HEK293 (cell line): ENCODE data around the gene HNRNPM.
A peak's percentile ranks its signal among the peaks of the same experiment; 100 is the strongest.

Experiments
- CTCF ChIA-PET: fragments of 350-600 bp; formaldehyde crosslinking; extraction: SDS; loops from one replicate; lab custom pipeline; 2021; ENCODE audit warnings: antibody characterized with exemption; lab: Yijun Ruan, JAX
- POLR2A ChIA-PET: fragments of 300-600 bp; formaldehyde crosslinking; extraction: SDS; loops from one replicate; lab custom pipeline; 2020; ENCODE audit warnings: antibody characterized with exemption, inconsistent platforms; lab: Yijun Ruan, JAX
- H3K27ac ChIP-seq: fragments of 200-500 bp; sonication (Bioruptor generic); 2 replicates; pipeline ENCODE4 v1.5.1; 2014; ENCODE audit warnings: low read depth, low read length, control low read depth, inconsistent platforms; ENCODE audit errors: extremely low read depth
- H3K36me3 ChIP-seq, 2 experiments: fragments of 200-500 bp in 1 of 2; sonication (Bioruptor generic) in 1 of 2; 1 replicate in 1 of 2; 2 replicates in 1 of 2; pipeline ENCODE4 v1.5.1; 2014 to 2017; ENCODE audit warnings: inconsistent platforms in 2 of 2, low read length in 2 of 2; ENCODE audit not compliant: control insufficient read depth in 2 of 2, insufficient read depth in 1 of 2
- H3K4me1 ChIP-seq: fragments of 200-500 bp; sonication (Bioruptor generic); 2 replicates; pipeline ENCODE4 v1.5.1; 2014; ENCODE audit warnings: mild to moderate bottlenecking, low read length, inconsistent platforms; ENCODE audit not compliant: control insufficient read depth, insufficient read depth
- H3K4me3 ChIP-seq: 2 replicates; pipeline ENCODE4 v1.5.1; 2011; ENCODE audit warnings: low read depth, mild to moderate bottlenecking, control low read depth, low read length, moderate library complexity
- H3K9me3 ChIP-seq: fragments of 200-500 bp; sonication (Bioruptor generic); 2 replicates; pipeline ENCODE4 v1.5.1; 2014; ENCODE audit warnings: low read depth, low read length, inconsistent platforms; ENCODE audit not compliant: control insufficient read depth, insufficient read depth
- OSR2 ChIP-seq: fragments of 450-650 bp; formaldehyde crosslinking; IDR thresholded peaks from 2 replicates; pipeline ENCODE4 v1.5.1; 2016; ENCODE audit warnings: missing biosample characterization, missing genetic modification characterization
- SP3 ChIP-seq: fragments of 450-650 bp; formaldehyde crosslinking; IDR thresholded peaks from 2 replicates; pipeline ENCODE4 v1.5.1; 2016; ENCODE audit warnings: missing biosample characterization, missing genetic modification characterization
- SP7 ChIP-seq: fragments of 450-650 bp; formaldehyde crosslinking; IDR thresholded peaks from 2 replicates; pipeline ENCODE4 v1.5.1; 2016; ENCODE audit warnings: missing biosample characterization, missing genetic modification characterization
- TRIM28 ChIP-seq: IDR thresholded peaks from 2 replicates; pipeline ENCODE4 v1.6.1; 2011; ENCODE audit warnings: low read length, control low read depth, borderline replicate concordance
- ZBTB17 ChIP-seq: fragments of 450-650 bp; formaldehyde crosslinking; IDR thresholded peaks from 2 replicates; pipeline ENCODE4 v1.5.1; 2016; ENCODE audit warnings: missing biosample characterization, missing genetic modification characterization
- ZNF10 ChIP-seq: fragments of 450-650 bp; formaldehyde crosslinking; IDR thresholded peaks from 2 replicates; pipeline ENCODE4 v1.5.1; 2017; ENCODE audit warnings: missing biosample characterization, missing genetic modification characterization
- ZNF2 ChIP-seq: fragments of 450-650 bp; formaldehyde crosslinking; IDR thresholded peaks from 2 replicates; pipeline ENCODE4 v1.5.1; 2016; ENCODE audit warnings: missing biosample characterization, missing genetic modification characterization
- ZNF221 ChIP-seq: fragments of 450-650 bp; formaldehyde crosslinking; IDR thresholded peaks from 2 replicates; pipeline ENCODE4 v1.5.1; 2017; ENCODE audit warnings: missing biosample characterization, missing genetic modification characterization, borderline replicate concordance
- ZNF426 ChIP-seq: fragments of 450-650 bp; formaldehyde crosslinking; IDR thresholded peaks from 2 replicates; pipeline ENCODE4 v1.5.1; 2017; ENCODE audit warnings: missing biosample characterization, missing genetic modification characterization, mild to moderate bottlenecking, inconsistent platforms, moderate library complexity
- ZNF558 ChIP-seq: fragments of 450-650 bp; formaldehyde crosslinking; IDR thresholded peaks from 2 replicates; pipeline ENCODE4 v1.5.1; 2016; ENCODE audit warnings: missing biosample characterization, missing genetic modification characterization
- ZNF610 ChIP-seq: fragments of 450-650 bp; formaldehyde crosslinking; IDR thresholded peaks from 2 replicates; pipeline ENCODE4 v1.5.1; 2016; ENCODE audit warnings: missing biosample characterization, missing genetic modification characterization, borderline replicate concordance
- ZNF654 ChIP-seq: fragments of 450-650 bp; formaldehyde crosslinking; IDR thresholded peaks from 2 replicates; pipeline ENCODE4 v1.5.1; 2016; ENCODE audit warnings: low read depth, missing biosample characterization, missing genetic modification characterization
- TF ChIP-seq, protein P1 (sequence below): fragments of 450-650 bp; formaldehyde crosslinking; IDR thresholded peaks from 2 replicates; pipeline ENCODE4 v1.5.1; 2016; ENCODE audit warnings: missing biosample characterization, missing genetic modification characterization
- TF ChIP-seq, protein P2 (sequence below): fragments of 450-650 bp; formaldehyde crosslinking; IDR thresholded peaks from 2 replicates; pipeline ENCODE4 v1.5.1; 2017; ENCODE audit warnings: missing biosample characterization, missing genetic modification characterization
- TF ChIP-seq, protein P3 (sequence below): fragments of 450-650 bp; formaldehyde crosslinking; IDR thresholded peaks from 2 replicates; pipeline ENCODE4 v1.5.1; 2016; ENCODE audit warnings: missing biosample characterization, missing genetic modification characterization
- TF ChIP-seq, protein P4 (sequence below): fragments of 450-650 bp; formaldehyde crosslinking; optimal IDR thresholded peaks from 2 replicates; pipeline ENCODE3; 2016; ENCODE audit warnings: missing biosample characterization, mild to moderate bottlenecking, missing genetic modification characterization

Gene HNRNPM

DNA sequence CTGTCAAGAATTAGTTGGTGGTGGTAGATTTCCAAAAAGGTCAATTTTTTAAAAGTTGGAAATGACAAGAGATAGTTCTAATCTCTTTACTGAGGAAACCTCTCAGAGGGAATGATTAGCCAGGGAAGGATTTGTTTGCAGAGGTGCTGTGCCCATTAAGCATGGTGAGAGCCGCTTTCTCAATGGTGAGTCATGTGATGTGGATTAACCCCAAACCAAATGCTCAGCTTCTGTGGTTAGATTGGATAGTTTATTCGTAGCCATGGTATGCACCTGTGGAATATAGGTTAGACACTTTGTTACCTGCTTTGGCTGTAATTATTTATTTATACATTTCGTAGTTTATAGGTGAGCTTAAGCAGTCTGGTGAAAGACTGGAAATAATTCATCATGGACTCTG, 7.1 kb downstream of the HNRNPM start (continued):
- TF ChIP-seq OSR2 (tag by site-specific recombination), result peak; percentile 63
- TF ChIP-seq ZNF2 (tag by site-specific recombination), result peak; percentile 94
- TF ChIP-seq, protein P1, sequence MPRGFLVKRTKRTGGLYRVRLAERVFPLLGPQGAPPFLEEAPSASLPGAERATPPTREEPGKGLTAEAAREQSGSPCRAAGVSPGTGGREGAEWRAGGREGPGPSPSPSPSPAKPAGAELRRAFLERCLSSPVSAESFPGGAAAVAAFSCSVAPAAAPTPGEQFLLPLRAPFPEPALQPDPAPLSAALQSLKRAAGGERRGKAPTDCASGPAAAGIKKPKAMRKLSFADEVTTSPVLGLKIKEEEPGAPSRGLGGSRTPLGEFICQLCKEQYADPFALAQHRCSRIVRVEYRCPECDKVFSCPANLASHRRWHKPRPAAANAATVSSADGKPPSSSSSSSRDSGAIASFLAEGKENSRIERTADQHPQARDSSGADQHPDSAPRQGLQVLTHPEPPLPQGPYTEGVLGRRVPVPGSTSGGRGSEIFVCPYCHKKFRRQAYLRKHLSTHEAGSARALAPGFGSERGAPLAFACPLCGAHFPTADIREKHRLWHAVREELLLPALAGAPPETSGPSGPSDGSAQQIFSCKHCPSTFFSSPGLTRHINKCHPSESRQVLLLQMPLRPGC, result 0 out of 2 replicates have a peak, but pooled peaks have one; percentile 22

DNA sequence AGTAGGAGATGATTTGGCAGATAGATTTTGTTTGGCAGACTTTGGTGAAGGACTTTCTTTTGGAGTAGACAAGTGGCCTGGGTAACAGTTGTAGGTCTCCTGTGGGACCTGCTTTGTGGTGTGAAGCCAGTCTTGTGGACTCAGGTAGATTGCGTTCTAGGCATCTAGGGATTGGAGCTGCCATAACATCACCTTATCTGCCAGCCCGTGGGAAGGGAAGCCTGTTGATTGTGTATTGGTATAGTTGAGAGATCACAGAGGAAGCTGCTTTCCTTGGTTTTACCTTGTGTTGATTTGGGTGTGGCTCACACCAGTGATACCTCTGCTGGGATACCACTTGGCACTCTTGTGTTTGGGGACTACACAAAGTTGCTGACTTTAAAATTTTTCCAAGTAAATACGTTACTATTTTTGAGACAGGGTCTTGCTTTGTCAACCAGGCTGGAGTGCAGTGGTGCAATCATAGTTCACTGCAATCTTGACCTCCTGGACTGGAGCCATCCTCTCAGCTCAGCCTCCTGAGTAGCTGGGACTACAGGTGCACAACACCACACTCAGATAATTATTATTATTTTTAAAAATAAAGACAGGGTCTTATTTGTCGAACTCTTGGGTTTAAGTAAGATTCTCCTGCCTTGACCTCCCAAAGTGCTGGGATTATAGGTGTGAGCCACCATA, 7.8 kb downstream of the HNRNPM start:
- peaks cover 23 to 59% of the 10 kb centered on the region in 2 experiments for H3K36me3 ChIP-seq
- TF ChIP-seq ZNF558, result no peak
- TF ChIP-seq ZNF610 (tag by site-specific recombination), result no peak
- TF ChIP-seq ZNF10 (tag by site-specific recombination), result no peak
- TF ChIP-seq ZNF654, result no peak
- no peak for TF ChIP-seq ZNF221 (tag by site-specific recombination)
- POLR2A ChIA-PET, result interaction anchor here (0.7 to 2.0 kb wide), 3 partner anchors 10 to 65 kb away, joined by 3 to 8 read pairs (median 5); partner anchors contain the start of gene ZNF414
- no peak overlapping the region for H3K4me3 ChIP-seq
- H3K9me3 ChIP-seq, result no peaks in the 10 kb centered on the region
- CTCF ChIA-PET, result interaction anchor here (0.6 to 1.1 kb wide), 4 partner anchors 11 to 202 kb away, joined by 3 to 4 read pairs (median 3); no protein-coding TSS in a partner anchor
- peaks cover 39% of the 10 kb centered on the region for H3K4me1 ChIP-seq
- H3K27ac ChIP-seq, result 0 out of 2 replicates have a peak overlapping the region, but pooled peaks have one; percentile 7

DNA sequence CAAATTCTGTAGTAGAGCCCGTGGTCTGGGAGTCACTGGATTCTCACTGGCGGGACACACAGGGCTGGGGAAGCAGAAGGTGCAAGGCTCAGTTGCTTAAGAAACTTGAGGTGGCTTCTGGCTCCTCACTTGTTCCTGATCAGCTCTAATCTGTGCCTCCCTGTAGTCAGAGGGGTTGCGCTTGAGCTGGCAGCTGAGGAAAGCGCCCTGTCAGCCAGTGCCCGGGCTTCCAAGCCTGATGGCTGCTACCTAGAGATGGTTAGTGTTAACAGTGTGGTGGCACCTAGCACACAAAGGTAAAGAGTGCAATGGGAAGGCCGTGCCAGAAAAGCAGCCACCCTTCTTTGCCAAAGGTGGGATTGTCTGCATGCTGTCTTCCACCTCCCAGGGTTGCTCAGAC, 8.8 kb downstream of the HNRNPM start:
- CTCF ChIA-PET, result interaction anchor here (0.6 to 1.1 kb wide), 5 partner anchors 10 to 125 kb away, joined by 3 read pairs; no protein-coding TSS in a partner anchor
- Histone ChIP-seq H3K36me3 (peaks cover 23 to 65% of the 10 kb centered on the region in 2 experiments), H3K27ac (0 out of 2 replicates have a peak overlapping the region, but pooled peaks have one; percentile 5), H3K9me3 (no peaks in the 10 kb centered on the region), H3K4me1 (peaks cover 48% of the 10 kb centered on the region), H3K4me3 (no peak overlapping the region)
- TF ChIP-seq ZNF426 (tag by site-specific recombination) (no peak), SP7 (tag by site-specific recombination) (no peak), TRIM28 (no peak), ZBTB17 (tag by site-specific recombination) (no peak), SP3 (tag by site-specific recombination) (no peak)
- TF ChIP-seq, protein P2, sequence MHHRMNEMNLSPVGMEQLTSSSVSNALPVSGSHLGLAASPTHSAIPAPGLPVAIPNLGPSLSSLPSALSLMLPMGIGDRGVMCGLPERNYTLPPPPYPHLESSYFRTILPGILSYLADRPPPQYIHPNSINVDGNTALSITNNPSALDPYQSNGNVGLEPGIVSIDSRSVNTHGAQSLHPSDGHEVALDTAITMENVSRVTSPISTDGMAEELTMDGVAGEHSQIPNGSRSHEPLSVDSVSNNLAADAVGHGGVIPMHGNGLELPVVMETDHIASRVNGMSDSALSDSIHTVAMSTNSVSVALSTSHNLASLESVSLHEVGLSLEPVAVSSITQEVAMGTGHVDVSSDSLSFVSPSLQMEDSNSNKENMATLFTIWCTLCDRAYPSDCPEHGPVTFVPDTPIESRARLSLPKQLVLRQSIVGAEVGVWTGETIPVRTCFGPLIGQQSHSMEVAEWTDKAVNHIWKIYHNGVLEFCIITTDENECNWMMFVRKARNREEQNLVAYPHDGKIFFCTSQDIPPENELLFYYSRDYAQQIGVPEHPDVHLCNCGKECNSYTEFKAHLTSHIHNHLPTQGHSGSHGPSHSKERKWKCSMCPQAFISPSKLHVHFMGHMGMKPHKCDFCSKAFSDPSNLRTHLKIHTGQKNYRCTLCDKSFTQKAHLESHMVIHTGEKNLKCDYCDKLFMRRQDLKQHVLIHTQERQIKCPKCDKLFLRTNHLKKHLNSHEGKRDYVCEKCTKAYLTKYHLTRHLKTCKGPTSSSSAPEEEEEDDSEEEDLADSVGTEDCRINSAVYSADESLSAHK (tag by site-specific recombination), result no peak
- TF ChIP-seq, protein P3, sequence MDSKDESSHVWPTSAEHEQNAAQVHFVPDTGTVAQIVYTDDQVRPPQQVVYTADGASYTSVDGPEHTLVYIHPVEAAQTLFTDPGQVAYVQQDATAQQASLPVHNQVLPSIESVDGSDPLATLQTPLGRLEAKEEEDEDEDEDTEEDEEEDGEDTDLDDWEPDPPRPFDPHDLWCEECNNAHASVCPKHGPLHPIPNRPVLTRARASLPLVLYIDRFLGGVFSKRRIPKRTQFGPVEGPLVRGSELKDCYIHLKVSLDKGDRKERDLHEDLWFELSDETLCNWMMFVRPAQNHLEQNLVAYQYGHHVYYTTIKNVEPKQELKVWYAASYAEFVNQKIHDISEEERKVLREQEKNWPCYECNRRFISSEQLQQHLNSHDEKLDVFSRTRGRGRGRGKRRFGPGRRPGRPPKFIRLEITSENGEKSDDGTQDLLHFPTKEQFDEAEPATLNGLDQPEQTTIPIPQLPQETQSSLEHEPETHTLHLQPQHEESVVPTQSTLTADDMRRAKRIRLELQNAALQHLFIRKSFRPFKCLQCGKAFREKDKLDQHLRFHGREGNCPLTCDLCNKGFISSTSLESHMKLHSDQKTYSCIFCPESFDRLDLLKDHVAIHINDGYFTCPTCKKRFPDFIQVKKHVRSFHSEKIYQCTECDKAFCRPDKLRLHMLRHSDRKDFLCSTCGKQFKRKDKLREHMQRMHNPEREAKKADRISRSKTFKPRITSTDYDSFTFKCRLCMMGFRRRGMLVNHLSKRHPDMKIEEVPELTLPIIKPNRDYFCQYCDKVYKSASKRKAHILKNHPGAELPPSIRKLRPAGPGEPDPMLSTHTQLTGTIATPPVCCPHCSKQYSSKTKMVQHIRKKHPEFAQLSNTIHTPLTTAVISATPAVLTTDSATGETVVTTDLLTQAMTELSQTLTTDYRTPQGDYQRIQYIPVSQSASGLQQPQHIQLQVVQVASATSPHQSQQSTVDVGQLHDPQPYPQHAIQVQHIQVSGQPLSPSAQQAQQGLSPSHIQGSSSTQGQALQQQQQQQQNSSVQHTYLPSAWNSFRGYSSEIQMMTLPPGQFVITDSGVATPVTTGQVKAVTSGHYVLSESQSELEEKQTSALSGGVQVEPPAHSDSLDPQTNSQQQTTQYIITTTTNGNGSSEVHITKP, result peak; percentile 55; the same call in 1 of the 2 replicates
- TF ChIP-seq, protein P4, sequence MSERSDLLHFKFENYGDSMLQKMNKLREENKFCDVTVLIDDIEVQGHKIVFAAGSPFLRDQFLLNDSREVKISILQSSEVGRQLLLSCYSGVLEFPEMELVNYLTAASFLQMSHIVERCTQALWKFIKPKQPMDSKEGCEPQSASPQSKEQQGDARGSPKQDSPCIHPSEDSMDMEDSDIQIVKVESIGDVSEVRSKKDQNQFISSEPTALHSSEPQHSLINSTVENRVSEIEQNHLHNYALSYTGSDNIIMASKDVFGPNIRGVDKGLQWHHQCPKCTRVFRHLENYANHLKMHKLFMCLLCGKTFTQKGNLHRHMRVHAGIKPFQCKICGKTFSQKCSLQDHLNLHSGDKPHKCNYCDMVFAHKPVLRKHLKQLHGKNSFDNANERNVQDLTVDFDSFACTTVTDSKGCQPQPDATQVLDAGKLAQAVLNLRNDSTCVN (tag by site-specific recombination), result no peak
- POLR2A ChIA-PET, result interaction anchor here (1.8 to 2.0 kb wide), 2 partner anchors 8 to 60 kb away, joined by 5 to 8 read pairs; partner anchors contain the start of gene ZNF414
